Measurements from ENCODE around the gene GIGYF2.
"Not testable (repeated sequence)": the region's sequence is repeated elsewhere in the genome, so short reads cannot be mapped to it uniquely, and the experiment has no call there.

GRCh38 chr2:232720056-232720455, 22.9 kb downstream of the GIGYF2 start:
- not testable (repeated sequence) for TF ChIP-seq CTCF (IDR thresholded peaks at IDR 0.05); POLR2A (IDR thresholded peaks at IDR 0.05; ENCODE audit: low read depth)

Measured in esophagus muscularis mucosa (tissue), 3 donors.